SU-DHL-6 (cell line): ENCODE results near the gene LDLRAD3.

Source experiments
- H2AFZ ChIP-seq: fragments of 200-600 bp; sonication (generic); 2 replicates; pipeline ENCODE4 v1.6.1; 2014; ENCODE audit warnings: low read depth, mild to moderate bottlenecking, moderate library complexity, mixed read lengths, antibody characterized with exemption, low read length; ENCODE audit not compliant: severe bottlenecking
- H3F3A ChIP-seq: fragments of 200-600 bp; shearing (Covaris generic); 2 replicates; pipeline ENCODE4 v1.6.0; 2016; ENCODE audit warnings: antibody characterized with exemption, mild to moderate bottlenecking; ENCODE audit not compliant: insufficient read depth
- H3K27ac ChIP-seq: fragments of 200-600 bp; sonication (generic); 2 replicates; pipeline ENCODE4 v1.5.1; 2016; ENCODE audit warnings: low read depth, mild to moderate bottlenecking, low read length, moderate library complexity, mixed read lengths
- H3K27me3 ChIP-seq: fragments of 200-600 bp; sonication (generic), shearing (Covaris generic); 2 replicates; pipeline ENCODE4 v1.6.0; 2014; ENCODE audit warnings: mild to moderate bottlenecking, low read length
- H3K36me3 ChIP-seq: fragments of 200-600 bp; sonication (generic); 2 replicates; pipeline ENCODE4 v1.6.1; 2014; ENCODE audit warnings: mild to moderate bottlenecking, low read length, mixed read lengths
- H3K4me2 ChIP-seq: fragments of 300-600, 200-600 bp; shearing (Covaris generic), sonication (generic); 2 replicates; pipeline ENCODE4 v1.6.0; 2014; ENCODE audit warnings: low read length, low read depth, mild to moderate bottlenecking; ENCODE audit not compliant: poor library complexity, severe bottlenecking
- H3K4me3 ChIP-seq: fragments of 200-600 bp; sonication (generic); 2 replicates; pipeline ENCODE4 v1.5.1; 2014; ENCODE audit warnings: antibody characterized with exemption, low read length, mild to moderate bottlenecking, mixed read lengths; ENCODE audit not compliant: insufficient read depth, poor library complexity, severe bottlenecking
- H3K79me2 ChIP-seq: fragments of 200-600 bp; sonication (generic); 2 replicates; pipeline ENCODE4 v1.6.1; 2014; ENCODE audit warnings: mild to moderate bottlenecking, low read length, moderate library complexity; ENCODE audit not compliant: insufficient read depth
- H3K9ac ChIP-seq: fragments of 200-600 bp; sonication (generic); 2 replicates; pipeline ENCODE4 v1.7.0; 2014; ENCODE audit warnings: mild to moderate bottlenecking, low read length
- H3K9me2 ChIP-seq: fragments of 200-600 bp; sonication (generic); replicated peaks from 2 replicates; pipeline ENCODE4 v1.6.1; 2014; ENCODE audit warnings: low read length; ENCODE audit not compliant: insufficient read depth
- H3K9me3 ChIP-seq: fragments of 200-600 bp; sonication (generic); 2 replicates; pipeline ENCODE4 v1.6.1; 2014; ENCODE audit warnings: low read length, mixed read lengths; ENCODE audit not compliant: insufficient read depth
- H4K20me1 ChIP-seq: fragments of 200-600 bp; sonication (generic); 2 replicates; pipeline ENCODE4 v1.6.1; 2014; ENCODE audit warnings: low read depth, mild to moderate bottlenecking, antibody characterized with exemption, low read length, moderate library complexity, mixed read lengths
- EZH2phosphoT487 ChIP-seq: fragments of 200-600 bp; sonication (generic), shearing (Covaris generic); conservative IDR thresholded peaks from 2 replicates; pipeline ENCODE4 v1.6.1; 2018; ENCODE audit warnings: mild to moderate bottlenecking, antibody characterized with exemption, low read length, moderate library complexity, mixed read lengths
- TF ChIP-seq, protein P1 (sequence below): fragments of 200-600 bp; sonication (generic); IDR thresholded peaks from one replicate; pipeline ENCODE4 v1.5.1; 2017; ENCODE audit warnings: antibody characterized with exemption, mild to moderate bottlenecking, low read length, moderate library complexity; ENCODE audit not compliant: insufficient read depth, poor library complexity, severe bottlenecking

LDLRAD3 gene

DNA sequence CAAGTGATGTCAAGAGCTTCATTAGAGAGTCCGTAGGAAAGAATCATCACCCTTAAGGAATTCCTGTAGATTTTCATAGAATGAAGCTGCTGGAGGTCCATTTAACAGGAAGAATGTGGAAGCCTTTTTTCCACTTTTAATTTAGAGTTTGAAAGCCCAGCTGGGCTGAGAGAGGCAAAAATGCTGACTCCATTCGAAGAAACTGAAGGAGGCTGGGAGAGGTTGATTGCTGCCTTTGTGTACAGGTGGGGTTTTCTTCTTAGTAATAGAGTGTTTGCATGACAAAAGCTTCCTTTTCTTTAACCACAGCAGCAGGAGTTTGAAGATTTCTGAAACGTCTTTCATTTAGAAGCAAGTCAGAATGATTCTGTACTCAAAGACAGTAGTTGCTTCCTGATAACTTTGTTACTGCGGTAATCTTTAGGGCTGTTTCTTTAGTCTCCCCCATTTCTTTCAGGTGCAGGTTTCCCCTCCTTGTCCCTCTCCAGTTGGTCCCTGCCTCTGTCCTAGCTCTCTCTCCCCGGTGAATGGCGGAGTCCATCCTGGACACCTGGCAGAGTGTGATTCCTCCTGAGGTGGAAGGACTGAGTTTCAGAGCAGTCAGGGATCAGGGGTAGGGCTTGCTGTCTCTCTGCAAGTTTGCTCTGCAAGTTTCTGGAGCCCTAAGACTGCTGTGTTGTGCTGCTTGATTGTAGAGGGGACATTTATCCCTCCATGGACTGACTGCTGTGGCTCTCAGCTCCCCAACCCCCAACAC is 166.2 kb downstream of the LDLRAD3 start:
- no peaks in the 10 kb centered on the region for H3K79me2 ChIP-seq
- no peaks in the 10 kb centered on the region for H4K20me1 ChIP-seq
- H3K9me3 ChIP-seq, result no peaks in the 10 kb centered on the region
- H3K36me3 ChIP-seq, result no peaks in the 10 kb centered on the region
- no peak overlapping the region for H3K4me3 ChIP-seq
- no peak overlapping the region for H2AFZ ChIP-seq
- H3K9ac ChIP-seq, result no peak overlapping the region
- H3K4me2 ChIP-seq, result no peak overlapping the region
- H3F3A ChIP-seq, result no peaks in the 10 kb centered on the region
- H3K27ac ChIP-seq, result no peak overlapping the region
- H3K27me3 ChIP-seq, result no peaks in the 10 kb centered on the region
- H3K9me2 ChIP-seq, result no peaks in the 10 kb centered on the region
- TF ChIP-seq, protein P1, sequence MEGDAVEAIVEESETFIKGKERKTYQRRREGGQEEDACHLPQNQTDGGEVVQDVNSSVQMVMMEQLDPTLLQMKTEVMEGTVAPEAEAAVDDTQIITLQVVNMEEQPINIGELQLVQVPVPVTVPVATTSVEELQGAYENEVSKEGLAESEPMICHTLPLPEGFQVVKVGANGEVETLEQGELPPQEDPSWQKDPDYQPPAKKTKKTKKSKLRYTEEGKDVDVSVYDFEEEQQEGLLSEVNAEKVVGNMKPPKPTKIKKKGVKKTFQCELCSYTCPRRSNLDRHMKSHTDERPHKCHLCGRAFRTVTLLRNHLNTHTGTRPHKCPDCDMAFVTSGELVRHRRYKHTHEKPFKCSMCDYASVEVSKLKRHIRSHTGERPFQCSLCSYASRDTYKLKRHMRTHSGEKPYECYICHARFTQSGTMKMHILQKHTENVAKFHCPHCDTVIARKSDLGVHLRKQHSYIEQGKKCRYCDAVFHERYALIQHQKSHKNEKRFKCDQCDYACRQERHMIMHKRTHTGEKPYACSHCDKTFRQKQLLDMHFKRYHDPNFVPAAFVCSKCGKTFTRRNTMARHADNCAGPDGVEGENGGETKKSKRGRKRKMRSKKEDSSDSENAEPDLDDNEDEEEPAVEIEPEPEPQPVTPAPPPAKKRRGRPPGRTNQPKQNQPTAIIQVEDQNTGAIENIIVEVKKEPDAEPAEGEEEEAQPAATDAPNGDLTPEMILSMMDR, result no peak
- TF ChIP-seq EZH2phosphoT487, result no peak

DNA sequence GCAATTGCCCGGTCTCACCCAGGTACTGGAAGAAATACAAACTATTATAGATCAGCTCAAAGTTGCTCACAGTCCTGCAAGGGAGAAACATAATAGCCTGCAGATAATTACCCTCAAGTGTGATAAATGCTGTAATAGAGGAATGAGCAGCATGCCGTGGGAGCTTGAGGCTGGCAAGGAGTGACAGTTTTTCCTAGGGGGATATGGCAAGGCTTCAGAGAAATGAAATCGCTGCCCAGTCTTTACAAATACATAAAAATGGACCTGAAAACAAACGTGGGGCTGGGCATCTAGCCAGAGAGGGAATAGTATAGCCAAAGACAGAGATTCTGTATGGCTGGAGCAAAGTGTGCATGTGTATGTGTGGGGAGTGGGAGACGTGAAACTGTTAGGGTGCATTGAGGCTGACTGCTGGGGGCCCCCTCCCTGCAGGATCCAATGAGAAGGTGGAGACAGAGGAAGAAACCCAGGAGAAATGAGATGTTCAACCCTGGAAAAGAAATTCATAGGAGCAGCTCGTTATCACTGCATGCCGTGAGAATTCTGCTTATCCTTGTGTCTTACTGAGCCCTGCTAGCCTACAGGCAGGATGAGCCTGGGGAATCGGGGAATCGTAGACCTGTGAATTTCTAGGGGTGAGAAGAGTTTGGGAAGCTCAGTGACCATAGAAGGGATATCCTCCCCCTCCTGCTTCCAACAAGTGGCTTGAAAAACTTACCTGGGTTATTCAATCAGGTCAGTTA is 167.0 kb downstream of the LDLRAD3 start:
- H3K79me2 ChIP-seq, result no peaks in the 10 kb centered on the region
- no peaks in the 10 kb centered on the region for H3K27me3 ChIP-seq
- no peak overlapping the region for H2AFZ ChIP-seq
- no peaks in the 10 kb centered on the region for H3K36me3 ChIP-seq
- H3K4me2 ChIP-seq, result no peak overlapping the region
- H3K4me3 ChIP-seq, result no peak overlapping the region
- TF ChIP-seq, protein P1, result no peak
- no peak for TF ChIP-seq EZH2phosphoT487
- H3F3A ChIP-seq, result no peaks in the 10 kb centered on the region
- no peaks in the 10 kb centered on the region for H3K9me2 ChIP-seq
- H3K9me3 ChIP-seq, result no peaks in the 10 kb centered on the region
- H3K27ac ChIP-seq, result no peak overlapping the region
- no peak overlapping the region for H3K9ac ChIP-seq
- no peaks in the 10 kb centered on the region for H4K20me1 ChIP-seq

DNA sequence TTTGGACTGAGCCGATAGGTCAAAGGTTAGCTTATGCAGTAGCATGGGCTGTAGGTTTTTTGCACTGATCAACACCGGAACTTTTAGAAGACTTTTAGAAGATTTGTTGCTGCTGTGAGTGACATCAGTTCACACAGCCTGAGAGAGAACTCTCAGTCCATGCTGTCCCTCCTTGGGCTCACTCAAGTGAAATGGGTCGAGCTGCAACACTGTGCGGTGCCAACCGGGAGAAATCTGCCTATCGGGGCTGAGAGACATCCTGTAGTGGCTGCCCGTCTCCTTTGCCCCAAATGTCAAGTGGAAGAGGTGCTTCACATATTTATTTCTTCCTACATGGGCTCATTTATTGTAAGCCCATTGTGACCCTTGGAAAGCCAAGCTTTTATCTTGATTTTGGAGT is 170.2 kb downstream of the LDLRAD3 start:
- Histone ChIP-seq H3K9me3 (no peaks in the 10 kb centered on the region), H3K4me2 (no peak overlapping the region), H3K27ac (no peak overlapping the region), H3K79me2 (no peaks in the 10 kb centered on the region), H3K27me3 (no peaks in the 10 kb centered on the region), H3K9me2 (no peaks in the 10 kb centered on the region), H3K4me3 (no peak overlapping the region), H3K9ac (no peak overlapping the region), H3K36me3 (no peaks in the 10 kb centered on the region), H2AFZ (no peak overlapping the region), H3F3A (no peaks in the 10 kb centered on the region), H4K20me1 (no peaks in the 10 kb centered on the region)
- TF ChIP-seq, protein P1, result no peak
- TF ChIP-seq EZH2phosphoT487, result no peak
